Stimulated activated effector memory CD8-positive, alpha-beta T cell treated with anti-CD3 and anti-CD28 coated beads, Interleukin-12 subunit alpha, Interleukin-12 subunit beta, amount 100 ng/mL, for 72 hours (primary cell): ENCODE measurements around the gene CHMP5.
A peak's percentile ranks its signal among the peaks of the same experiment; 100 is the strongest.

Source experiments
- ATAC-seq: fragments of 150-1000 bp; cut with Tn5 transposase; 2 replicates; pipeline ENCODE4 v1.10.0; 2021
- DNase-seq, 2 donors: peaks; one replicate each; pipeline ENCODE4 v3.0.0; 2021 to 2022; ENCODE audit warnings: low spot score in 2 of 2
- H3K27ac Mint-ChIP-seq: one replicate; pipeline ENCODE4 v1.8.0; 2022; ENCODE audit warnings: mild to moderate bottlenecking, mixed read lengths
- H3K36me3 Mint-ChIP-seq: one replicate; pipeline ENCODE4 v1.8.0; 2022; ENCODE audit warnings: mild to moderate bottlenecking, mixed read lengths
- H3K4me1 Mint-ChIP-seq: one replicate; pipeline ENCODE4 v1.8.0; 2022; ENCODE audit warnings: mixed read lengths
- H3K4me3 Mint-ChIP-seq: one replicate; pipeline ENCODE4 v1.8.0; 2022; ENCODE audit warnings: mild to moderate bottlenecking, mixed read lengths
- H3K9me3 Mint-ChIP-seq: one replicate; pipeline ENCODE4 v1.8.0; 2022; ENCODE audit warnings: mixed read lengths

The CHMP5 gene

DNA sequence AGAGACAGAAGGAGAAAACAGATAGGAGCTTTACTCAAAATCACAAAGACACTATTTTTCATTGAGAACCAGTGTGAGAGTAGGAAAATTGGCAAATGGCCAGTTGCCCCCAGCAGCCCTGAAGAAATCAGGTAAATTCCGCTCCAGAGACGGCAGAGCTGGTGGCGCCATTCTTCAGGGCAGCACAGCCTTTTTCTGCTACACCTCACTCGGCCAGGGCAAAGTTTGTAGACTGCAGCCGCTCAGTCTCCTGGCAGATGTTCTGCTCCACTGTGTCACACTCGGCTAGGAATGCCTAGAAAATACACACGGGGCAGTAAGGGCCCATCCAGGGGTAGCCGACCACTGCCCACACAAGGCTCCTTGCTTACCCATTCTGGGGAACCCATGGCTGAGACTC is 9.8 kb upstream of the CHMP5 start:
- no peaks in the 10 kb centered on the region for H3K4me1 Mint-ChIP-seq
- no peaks in the 10 kb centered on the region for H3K9me3 Mint-ChIP-seq
- H3K36me3 Mint-ChIP-seq, result peaks cover 93% of the 10 kb centered on the region
- no peak for ATAC-seq
- no peak overlapping the region for H3K27ac Mint-ChIP-seq
- no peak for DNase-seq
- H3K4me3 Mint-ChIP-seq, result no peak overlapping the region

DNA sequence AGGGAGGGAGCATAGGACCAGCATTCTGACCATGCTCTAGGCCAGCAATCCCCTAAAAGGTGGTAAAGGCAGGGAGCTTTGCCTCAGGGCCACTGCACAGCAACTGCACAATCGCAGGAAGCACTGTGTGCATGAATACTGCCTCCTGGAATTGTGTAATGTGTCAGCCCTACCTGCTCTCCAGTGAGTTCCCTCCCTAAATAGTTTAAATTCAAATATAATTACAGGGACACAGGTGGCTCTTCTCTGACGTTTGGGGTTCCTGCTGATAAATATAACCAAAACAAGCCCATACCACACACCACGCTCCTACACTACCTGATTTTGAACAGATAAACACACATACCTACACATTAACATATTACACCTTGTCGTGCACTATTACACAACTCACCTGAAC is 9.4 kb upstream of the CHMP5 start:
- DNase-seq, result no peak
- no peaks in the 10 kb centered on the region for H3K9me3 Mint-ChIP-seq
- no peak overlapping the region for H3K27ac Mint-ChIP-seq
- H3K36me3 Mint-ChIP-seq, result peaks cover 93% of the 10 kb centered on the region
- H3K4me1 Mint-ChIP-seq, result no peaks in the 10 kb centered on the region
- no peak overlapping the region for H3K4me3 Mint-ChIP-seq
- no peak for ATAC-seq

DNA sequence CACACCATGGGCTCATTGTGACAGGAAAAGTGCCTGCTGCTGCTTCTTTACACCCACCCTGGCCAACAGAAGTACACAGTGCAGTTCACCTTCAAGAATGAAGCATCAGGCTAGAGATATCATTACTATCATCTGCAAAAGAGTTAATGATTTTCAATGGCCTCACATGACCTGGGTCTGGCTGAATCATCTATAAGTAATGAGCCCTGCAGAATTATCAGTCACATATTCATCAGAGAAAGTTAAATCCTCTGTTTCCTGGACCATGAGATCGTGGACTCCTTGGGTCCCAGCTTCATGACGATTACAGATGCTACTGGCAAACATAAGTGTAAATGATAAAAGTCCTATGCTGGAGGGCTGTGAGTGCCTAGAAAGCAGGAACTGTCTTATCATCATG is 8.6 kb upstream of the CHMP5 start:
- DNase-seq (no peak), ATAC-seq (no peak)
- no peak overlapping the region for H3K4me3 Mint-ChIP-seq
- peaks cover 93% of the 10 kb centered on the region for H3K36me3 Mint-ChIP-seq
- H3K9me3 Mint-ChIP-seq, result no peaks in the 10 kb centered on the region
- no peaks in the 10 kb centered on the region for H3K4me1 Mint-ChIP-seq
- H3K27ac Mint-ChIP-seq, result no peak overlapping the region

DNA sequence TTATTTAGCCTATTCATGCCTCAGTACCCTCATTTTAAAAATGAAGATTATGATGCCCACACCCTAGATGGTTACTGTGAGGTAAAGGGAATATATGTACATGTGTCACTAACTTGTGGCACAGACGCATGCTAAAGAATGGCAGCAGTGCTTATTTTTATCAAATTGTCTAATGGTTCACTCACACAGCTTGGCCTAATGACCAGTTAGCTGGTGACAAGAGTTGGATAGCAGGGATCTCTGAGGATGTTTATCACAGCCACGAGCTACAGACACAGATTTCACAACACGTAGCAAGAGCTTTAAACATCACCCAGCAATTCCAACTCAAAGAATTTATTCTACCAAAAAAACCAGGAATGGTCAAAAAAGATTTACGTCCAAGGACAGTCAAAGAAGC is 7.6 kb upstream of the CHMP5 start:
- ATAC-seq (no peak), DNase-seq (no peak)
- Mint-ChIP-seq H3K27ac (no peak overlapping the region), H3K4me3 (no peak overlapping the region), H3K9me3 (no peaks in the 10 kb centered on the region), H3K4me1 (no peaks in the 10 kb centered on the region), H3K36me3 (peaks cover 100% of the 10 kb centered on the region)

DNA sequence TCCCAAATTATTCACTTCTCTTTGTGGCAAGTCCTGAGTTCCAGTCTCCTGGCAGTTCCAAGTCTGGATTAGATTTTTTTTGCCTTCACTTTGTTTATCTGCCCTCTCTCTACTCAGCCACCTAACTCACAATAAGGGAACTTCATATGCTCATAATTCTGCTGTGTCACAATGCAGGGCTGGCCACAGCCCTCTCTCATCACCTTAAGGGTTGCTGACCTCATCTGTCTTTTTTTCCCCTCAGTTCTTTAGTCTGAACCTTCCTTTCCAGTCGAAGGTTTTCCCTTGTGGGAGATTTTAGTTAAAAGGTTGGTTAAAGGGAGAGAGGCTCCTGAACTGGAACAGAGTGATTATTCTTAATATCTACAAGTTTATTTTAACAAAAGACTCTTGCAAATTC is 4.5 kb upstream of the CHMP5 start:
- ATAC-seq (no peak), DNase-seq (no peak)
- H3K27ac Mint-ChIP-seq, result peak overlapping the region; percentile 76
- no peaks in the 10 kb centered on the region for H3K9me3 Mint-ChIP-seq
- no peak overlapping the region for H3K4me3 Mint-ChIP-seq
- H3K4me1 Mint-ChIP-seq, result peaks cover 19% of the 10 kb centered on the region
- H3K36me3 Mint-ChIP-seq, result peaks cover 97% of the 10 kb centered on the region

DNA sequence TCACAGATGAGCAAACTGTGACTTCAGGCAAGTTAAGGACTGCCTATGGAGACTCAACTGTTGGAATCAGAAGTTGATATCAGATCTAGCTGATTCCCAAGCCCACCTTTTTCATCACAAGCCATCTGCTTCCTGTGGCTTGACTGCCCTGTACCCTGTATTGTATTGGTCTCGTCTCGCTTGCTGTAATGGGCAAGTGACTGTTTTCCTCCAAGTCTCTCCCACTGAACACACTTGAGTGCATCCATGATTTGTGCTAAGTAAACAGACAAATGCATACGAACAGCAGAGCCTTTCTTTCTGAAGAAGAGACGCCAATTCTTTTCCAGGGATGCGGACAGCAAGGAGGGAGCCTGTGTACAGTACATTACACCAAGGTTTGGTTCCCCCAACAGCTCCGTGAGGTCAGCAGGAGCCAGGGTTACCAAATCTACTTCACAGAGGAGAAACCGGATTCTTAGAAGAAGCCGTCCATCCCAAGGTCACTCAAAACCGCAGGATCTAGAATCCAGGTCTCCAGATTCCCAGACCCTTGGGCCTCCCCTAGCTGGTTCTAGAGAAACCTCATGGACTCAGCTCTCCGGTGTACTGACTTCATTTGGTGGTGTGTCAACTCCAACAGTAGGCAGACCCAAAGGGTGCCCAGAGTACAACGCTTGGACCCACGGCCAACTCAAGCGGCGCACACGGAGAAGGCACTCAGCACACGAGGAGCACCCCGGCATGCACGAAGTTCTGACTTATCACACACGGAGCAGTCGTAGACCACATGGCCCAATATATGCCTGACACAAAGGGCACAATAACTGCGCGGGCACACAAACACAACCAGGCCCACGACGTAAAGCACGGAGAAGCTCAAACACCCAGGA is 1.5 kb upstream of the CHMP5 start:
- peaks cover 82% of the 10 kb centered on the region for H3K36me3 Mint-ChIP-seq
- H3K9me3 Mint-ChIP-seq, result no peaks in the 10 kb centered on the region
- ATAC-seq, result peak; percentile 2
- peak overlapping the region; percentile 90 for H3K4me3 Mint-ChIP-seq
- peak in 1 of 2 donors; percentile 61 for DNase-seq
- peak overlapping the region; percentile 96 for H3K27ac Mint-ChIP-seq
- H3K4me1 Mint-ChIP-seq, result peaks cover 41% of the 10 kb centered on the region

DNA sequence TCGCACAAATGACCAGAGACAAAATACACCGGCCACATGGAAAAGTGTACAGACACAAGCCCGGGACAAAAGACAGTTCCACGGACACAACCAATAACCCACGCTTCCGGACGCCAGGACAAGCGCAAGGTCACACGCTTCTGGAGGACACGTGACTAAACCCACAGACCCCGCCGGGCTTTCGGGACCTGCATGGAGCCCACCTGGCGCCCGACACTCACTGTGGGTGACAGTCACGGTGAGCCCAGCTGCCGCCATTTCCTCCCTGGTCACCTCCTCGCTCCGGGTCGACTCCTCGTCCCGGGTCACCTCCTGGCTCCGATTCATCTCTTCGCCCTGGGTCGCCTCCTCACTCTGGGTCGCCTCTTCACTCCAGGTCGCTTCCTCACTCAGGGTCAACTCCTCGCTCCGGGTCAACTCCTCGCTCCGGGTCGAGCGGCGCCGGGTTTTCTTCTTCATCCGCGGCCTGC is 811 bp upstream of the CHMP5 start:
- Mint-ChIP-seq H3K36me3 (peaks cover 82% of the 10 kb centered on the region), H3K9me3 (no peaks in the 10 kb centered on the region), H3K27ac (peak overlapping the region; percentile 96), H3K4me3 (peak overlapping the region; percentile 90), H3K4me1 (peaks cover 41% of the 10 kb centered on the region)
- DNase-seq (no peak), ATAC-seq (peak; percentile 18)

DNA sequence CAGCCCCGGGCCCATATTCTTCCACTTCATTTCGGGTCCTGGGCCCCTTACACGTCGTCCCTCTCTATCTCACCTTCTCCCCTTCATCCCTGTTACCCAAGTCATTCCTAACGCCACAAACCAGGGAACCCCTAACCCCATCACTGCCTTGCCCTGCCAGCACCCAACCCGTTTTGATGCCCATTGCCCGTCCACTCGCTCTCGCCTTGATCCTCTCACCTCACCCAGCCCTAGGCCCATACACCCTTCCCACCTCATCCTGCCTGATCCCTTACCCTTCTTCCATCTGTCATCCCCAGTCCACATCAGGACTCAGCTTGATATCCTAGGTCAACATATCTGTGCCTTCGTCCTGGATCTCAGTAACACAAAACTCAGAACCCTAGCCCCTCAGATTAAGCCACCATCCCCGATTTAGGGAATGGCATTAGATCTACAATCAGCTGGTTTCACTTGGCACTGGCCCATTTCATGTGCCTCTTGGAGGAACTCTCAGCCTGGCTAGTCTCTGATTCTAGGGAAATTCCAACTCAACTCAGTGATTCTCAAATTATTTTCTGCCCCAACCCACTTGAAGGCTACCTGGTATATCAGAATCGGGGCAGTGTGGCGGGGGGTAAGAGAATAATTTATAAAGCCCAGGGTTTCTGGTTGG is 489 bp downstream of the CHMP5 start:
- H3K27ac Mint-ChIP-seq, result peak overlapping the region; percentile 96
- peak overlapping the region; percentile 90 for H3K4me3 Mint-ChIP-seq
- no peak for ATAC-seq
- peaks cover 81% of the 10 kb centered on the region for H3K36me3 Mint-ChIP-seq
- DNase-seq, result no peak
- H3K4me1 Mint-ChIP-seq, result peaks cover 41% of the 10 kb centered on the region
- H3K9me3 Mint-ChIP-seq, result no peaks in the 10 kb centered on the region

DNA sequence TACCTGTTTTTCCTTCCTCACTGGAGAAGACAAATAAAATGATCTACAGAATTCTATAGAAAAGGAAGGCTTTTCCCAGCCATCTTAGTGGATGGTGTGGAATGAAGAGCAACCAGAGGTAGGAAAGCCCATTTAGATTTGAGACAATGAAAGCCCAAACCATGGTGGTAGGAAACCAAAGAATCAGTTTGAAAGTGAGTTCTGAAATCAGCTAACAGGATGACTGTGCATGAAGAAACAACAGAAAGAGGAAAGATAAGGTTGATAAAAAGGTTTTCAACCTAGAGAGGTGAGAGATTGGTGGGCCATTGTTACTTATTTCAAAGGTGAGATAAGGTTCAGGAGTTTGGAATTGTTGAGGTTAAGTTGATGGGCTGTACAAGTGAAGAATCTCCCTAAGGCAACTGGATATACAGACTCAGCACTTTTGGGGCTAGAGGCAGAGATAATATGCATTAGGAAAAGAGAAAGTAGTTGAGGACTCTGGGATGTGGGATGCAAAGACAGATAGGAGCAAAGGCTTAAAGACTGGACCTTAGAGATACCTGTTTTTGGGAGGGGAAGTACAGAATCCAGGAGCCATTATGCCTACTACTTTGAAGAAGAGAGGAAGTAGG is 2.4 kb downstream of the CHMP5 start:
- H3K4me3 Mint-ChIP-seq, result peak overlapping the region; percentile 90
- H3K36me3 Mint-ChIP-seq, result peaks cover 81% of the 10 kb centered on the region
- H3K27ac Mint-ChIP-seq, result peak overlapping the region; percentile 3
- ATAC-seq (no peak), DNase-seq (no peak)
- peaks cover 41% of the 10 kb centered on the region for H3K4me1 Mint-ChIP-seq
- H3K9me3 Mint-ChIP-seq, result no peaks in the 10 kb centered on the region

DNA sequence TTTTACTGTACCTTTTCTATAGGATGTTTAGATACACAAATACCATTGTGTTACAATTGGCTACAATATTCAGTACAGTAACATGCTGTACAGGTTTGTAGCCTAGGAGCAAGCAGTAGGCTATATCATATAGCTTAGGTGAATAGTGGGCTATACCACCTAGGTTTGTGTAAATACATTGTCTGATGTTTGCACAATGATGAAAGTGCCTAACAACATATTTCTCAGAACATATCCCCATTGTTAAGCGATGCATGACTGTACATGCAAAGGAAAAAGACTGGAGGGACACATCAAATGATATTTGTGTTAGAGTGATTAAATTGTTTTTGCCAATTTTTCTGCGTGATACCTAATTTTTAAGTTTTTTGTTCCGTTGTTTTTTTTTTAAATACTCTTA is 5.3 kb downstream of the CHMP5 start:
- H3K4me3 Mint-ChIP-seq, result no peak overlapping the region
- H3K4me1 Mint-ChIP-seq, result peaks cover 25% of the 10 kb centered on the region
- H3K27ac Mint-ChIP-seq, result no peak overlapping the region
- no peaks in the 10 kb centered on the region for H3K9me3 Mint-ChIP-seq
- DNase-seq (no peak), ATAC-seq (no peak)
- peaks cover 84% of the 10 kb centered on the region for H3K36me3 Mint-ChIP-seq

DNA sequence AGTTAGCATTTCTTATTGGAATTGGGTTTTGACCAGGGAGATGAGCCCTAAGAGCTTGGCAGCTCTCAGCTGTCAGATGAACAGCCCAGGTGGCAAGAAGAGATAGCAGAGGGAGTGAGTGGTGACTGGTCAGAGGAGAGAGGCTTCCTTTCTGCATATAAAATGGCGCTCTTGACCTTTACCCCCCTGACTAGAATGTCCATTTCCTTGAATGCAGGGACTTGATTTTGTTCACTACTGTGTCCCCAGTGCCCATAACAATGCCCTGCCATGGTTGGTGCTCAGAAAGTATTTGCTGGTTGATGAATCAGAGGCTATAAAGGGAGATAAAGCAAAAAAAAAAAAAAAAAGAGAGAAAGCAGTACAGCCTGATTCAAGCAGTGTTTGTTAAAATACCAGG is 7.2 kb downstream of the CHMP5 start:
- Mint-ChIP-seq H3K36me3 (peaks cover 99% of the 10 kb centered on the region), H3K4me3 (no peak overlapping the region), H3K9me3 (no peaks in the 10 kb centered on the region)

DNA sequence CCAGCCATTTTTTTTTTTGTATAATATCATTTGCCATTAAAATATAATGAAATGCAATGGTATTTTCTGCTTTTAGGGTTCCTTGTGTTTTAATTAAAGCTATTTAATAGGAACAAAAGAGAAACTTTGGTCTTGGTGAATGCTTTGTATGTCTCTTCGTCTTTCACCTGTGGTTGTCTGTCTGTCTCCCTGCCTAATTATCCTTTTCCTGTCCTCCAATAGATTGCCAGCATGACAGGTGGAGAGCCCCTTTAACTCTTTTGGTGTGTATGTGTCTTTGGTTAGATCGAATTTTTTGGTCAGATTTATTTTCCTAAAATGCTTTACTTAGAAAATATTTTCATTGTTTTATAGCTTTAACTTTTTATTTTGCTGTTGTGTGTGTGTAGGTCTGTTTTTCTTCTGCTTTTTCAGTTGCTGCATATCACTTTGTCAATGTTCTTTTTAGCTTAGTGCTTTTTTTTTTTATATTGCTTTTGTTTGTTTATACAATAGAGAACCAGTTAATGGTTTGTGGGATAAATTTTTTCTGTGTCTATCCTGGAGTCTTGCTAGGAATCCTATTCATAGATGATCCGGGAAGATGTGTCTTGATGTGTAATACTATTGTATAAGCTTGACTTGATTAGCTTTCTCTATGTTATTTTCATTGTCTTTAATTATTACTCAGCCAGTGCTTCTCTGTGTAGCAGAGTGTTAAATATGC is 8.6 kb downstream of the CHMP5 start:
- H3K4me1 Mint-ChIP-seq, result peaks cover 7% of the 10 kb centered on the region
- no peak overlapping the region for H3K4me3 Mint-ChIP-seq
- no peaks in the 10 kb centered on the region for H3K9me3 Mint-ChIP-seq
- H3K27ac Mint-ChIP-seq, result peak overlapping the region; percentile 27
- ATAC-seq, result no peak
- H3K36me3 Mint-ChIP-seq, result peaks cover 99% of the 10 kb centered on the region
- DNase-seq, result no peak

More for the DNA sequence above, 7.2 kb downstream of the CHMP5 start:
- H3K27ac Mint-ChIP-seq, result no peak overlapping the region
- ATAC-seq (no peak), DNase-seq (no peak)
- H3K4me1 Mint-ChIP-seq, result peaks cover 6% of the 10 kb centered on the region

DNA sequence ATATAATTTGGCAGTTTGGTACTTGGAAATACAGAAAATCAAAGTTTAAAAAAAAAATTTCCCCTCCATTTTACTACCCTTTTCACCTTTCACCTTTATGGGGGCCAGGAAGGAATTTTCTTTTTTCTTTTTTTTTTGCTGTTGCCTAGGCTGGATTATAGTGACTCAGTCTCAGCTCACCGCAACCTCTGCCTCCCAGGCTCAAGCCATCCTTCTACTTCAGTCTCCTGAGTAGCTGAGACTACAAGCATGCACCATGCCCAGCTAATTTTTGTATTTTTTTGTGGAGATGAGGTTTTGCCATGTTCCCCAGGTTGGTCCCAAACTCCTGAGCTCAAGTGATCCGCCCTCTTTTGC is 9.1 kb downstream of the CHMP5 start:
- Mint-ChIP-seq H3K36me3 (peaks cover 99% of the 10 kb centered on the region), H3K4me1 (peaks cover 7% of the 10 kb centered on the region), H3K4me3 (no peak overlapping the region), H3K9me3 (no peaks in the 10 kb centered on the region), H3K27ac (peak overlapping the region; percentile 27)
- DNase-seq, result no peak
- no peak for ATAC-seq

DNA sequence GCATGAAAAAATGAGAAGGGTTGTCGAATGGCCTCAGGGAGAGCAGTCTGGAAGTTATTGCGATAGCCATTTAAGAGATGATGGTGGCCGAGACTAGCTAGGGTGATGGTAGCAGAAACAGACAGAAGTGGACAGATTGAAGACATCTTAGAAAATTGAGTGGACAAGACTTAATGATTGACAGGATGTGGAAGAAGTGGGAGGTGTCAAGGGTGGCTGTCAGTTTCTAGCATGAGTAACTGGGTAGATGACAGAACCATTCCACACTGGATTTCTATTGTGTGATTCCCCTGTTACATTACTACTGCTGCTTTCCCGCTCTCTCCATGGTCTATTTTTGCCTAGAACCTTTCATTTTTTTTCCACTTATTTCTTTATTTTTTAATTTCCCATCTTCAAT is 12.6 kb downstream of the CHMP5 start:
- Mint-ChIP-seq H3K27ac (peak overlapping the region; percentile 11), H3K9me3 (no peaks in the 10 kb centered on the region), H3K4me3 (no peak overlapping the region), H3K36me3 (peaks cover 100% of the 10 kb centered on the region), H3K4me1 (peaks cover 13% of the 10 kb centered on the region)
- DNase-seq (no peak), ATAC-seq (no peak)

DNA sequence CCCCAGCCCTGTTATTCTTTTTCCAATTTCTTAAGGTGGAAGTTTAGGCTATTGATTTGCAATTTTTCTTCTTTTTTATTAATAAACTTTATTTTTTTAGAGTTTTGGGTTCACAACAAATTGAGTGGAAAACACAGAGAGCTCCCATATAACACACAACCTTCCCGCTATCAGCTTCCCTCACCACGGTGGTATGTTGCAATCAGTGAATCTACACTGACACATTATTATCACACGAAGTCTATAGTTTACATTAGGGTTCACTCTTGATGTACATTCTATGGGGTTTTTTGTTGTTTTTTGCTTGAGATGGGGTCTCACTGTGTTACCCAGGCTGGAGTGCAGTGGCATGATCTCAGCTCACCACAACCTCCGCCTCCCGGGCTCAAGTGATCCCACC is 20.7 kb downstream of the CHMP5 start:
- no peak for ATAC-seq
- peaks cover 44% of the 10 kb centered on the region for H3K36me3 Mint-ChIP-seq

More for the DNA sequence above, 20.7 kb downstream of the CHMP5 start:
- DNase-seq, result no peak
- no peak overlapping the region for H3K4me3 Mint-ChIP-seq
- H3K27ac Mint-ChIP-seq, result no peak overlapping the region
- no peaks in the 10 kb centered on the region for H3K9me3 Mint-ChIP-seq
- peaks cover 15% of the 10 kb centered on the region for H3K4me1 Mint-ChIP-seq
